ENCODE results near the gene OTUB1.

Gene OTUB1

DNA sequence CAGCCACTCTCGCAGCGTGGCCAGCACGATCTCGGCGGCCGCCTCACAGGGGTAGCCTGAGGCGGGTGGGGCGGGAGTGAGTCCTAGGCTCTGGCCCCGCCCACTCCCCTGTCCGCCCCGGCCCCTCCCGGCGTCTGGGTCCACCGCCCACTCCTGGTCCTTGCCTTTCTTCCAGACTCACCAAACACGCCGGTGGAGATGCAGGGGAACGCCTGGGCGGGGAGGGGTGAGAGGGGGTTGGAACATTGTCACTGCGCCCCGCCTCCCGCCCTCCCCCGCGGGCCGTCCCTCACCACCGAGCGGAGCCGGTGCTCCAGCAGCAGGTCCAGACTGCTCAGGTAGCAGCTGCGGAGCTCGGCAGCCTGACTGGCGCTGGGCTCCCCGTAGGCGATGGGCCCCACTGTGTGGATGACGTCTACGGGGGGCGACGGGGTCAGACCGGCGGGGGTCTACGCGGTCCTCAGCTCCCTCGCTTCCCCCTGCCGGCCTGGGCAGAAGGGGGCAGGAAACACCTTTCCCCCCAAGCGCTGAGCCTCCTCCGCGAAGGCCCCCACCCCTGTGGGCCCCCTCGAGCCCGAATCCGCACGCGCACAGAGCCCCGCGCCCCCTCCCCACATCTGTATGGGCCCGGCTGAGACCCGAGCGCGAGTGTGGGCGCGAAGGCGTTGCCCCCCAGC is 13.2 kb downstream of the OTUB1 start:
- TF ChIP-seq, protein P1, sequence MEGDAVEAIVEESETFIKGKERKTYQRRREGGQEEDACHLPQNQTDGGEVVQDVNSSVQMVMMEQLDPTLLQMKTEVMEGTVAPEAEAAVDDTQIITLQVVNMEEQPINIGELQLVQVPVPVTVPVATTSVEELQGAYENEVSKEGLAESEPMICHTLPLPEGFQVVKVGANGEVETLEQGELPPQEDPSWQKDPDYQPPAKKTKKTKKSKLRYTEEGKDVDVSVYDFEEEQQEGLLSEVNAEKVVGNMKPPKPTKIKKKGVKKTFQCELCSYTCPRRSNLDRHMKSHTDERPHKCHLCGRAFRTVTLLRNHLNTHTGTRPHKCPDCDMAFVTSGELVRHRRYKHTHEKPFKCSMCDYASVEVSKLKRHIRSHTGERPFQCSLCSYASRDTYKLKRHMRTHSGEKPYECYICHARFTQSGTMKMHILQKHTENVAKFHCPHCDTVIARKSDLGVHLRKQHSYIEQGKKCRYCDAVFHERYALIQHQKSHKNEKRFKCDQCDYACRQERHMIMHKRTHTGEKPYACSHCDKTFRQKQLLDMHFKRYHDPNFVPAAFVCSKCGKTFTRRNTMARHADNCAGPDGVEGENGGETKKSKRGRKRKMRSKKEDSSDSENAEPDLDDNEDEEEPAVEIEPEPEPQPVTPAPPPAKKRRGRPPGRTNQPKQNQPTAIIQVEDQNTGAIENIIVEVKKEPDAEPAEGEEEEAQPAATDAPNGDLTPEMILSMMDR (IDR thresholded peaks at IDR 0.05; ENCODE audit: control insufficient read depth, extremely low read depth, insufficient read depth), result no peak
- no peak overlapping the region for H3K4me3 ChIP-seq (ENCODE audit: low read depth, low read length)
- no peak for DNase-seq (ENCODE audit: low read depth)

DNA sequence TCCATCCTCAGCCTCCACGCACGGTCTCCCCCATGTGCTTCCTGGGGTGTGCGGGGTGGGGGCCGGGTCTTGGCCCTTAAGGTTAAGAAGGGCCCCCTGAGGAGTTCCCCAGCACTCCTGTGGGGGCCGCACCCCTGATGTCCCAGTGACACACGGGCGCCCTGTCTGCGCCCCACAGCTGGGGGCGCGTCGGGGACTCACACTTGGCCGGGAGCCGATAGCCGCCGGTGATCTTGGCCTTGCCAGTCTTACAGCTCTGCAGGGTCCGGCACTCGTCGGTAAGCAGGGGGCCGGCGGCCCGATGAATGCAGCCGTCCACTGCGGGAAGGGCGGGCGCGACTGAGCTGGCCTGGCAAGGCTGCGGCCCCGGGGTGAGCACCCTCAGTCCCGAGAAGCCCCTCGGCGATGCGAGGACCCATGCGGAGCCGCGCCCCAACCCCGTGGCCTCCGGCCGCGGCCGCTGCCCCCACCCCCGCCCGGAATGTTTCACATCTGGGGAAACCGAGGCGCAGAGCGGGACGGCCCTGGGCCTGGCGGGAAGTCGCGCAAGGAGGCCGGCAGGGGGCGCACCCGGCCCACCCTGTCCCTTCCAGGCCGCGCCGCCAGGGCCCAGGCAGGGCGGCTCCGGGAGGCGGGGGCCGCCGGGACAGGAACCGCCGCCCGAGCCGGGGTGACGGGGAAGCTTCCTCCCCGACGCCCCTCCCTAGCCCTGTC is 13.9 kb downstream of the OTUB1 start:
- TF ChIP-seq, protein P1 (IDR thresholded peaks at IDR 0.05; ENCODE audit: control insufficient read depth, extremely low read depth, insufficient read depth), result no peak
- no peak for DNase-seq (ENCODE audit: low read depth)
- H3K4me3 ChIP-seq (ENCODE audit: low read depth, low read length), result no peak overlapping the region

DNA sequence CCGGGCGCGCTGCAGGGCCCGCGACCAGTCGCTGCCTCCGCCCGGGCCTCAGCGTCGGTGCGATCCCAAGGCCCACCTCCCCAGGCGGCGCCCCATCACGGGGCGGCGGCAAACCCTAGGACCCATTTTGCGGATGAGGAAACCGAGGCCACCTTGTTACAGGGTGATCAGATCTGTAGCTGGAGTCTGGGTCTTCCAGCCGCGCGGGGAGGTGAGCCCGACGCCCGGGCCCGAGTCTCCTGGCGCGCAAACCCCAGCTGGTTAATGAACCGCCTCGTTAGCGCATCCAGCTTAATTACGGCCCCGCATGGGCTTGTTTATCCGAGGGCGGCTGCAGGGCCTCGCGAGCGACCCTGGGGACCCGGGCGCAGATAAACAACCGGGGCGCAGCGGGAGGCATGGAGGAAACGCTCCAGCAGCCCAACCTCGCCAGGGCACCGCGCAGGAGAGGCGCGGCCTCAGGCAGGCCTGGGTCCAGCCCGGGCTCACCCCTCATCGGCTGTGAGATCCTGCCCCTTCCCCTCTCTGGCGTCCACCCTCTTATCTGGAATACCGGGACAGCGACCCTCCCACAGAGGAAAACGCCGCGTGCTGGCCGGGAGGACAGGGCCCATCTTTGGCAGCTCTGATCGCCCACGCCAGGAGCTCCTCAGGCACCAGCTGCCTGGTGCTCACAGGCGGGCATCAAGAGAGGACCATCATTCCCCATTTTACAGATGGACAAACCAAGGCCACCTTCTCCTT is 14.7 kb downstream of the OTUB1 start:
- no peak overlapping the region for H3K4me3 ChIP-seq (ENCODE audit: low read depth, low read length)
- TF ChIP-seq, protein P1 (IDR thresholded peaks at IDR 0.05; ENCODE audit: control insufficient read depth, extremely low read depth, insufficient read depth), result no peak

DNA sequence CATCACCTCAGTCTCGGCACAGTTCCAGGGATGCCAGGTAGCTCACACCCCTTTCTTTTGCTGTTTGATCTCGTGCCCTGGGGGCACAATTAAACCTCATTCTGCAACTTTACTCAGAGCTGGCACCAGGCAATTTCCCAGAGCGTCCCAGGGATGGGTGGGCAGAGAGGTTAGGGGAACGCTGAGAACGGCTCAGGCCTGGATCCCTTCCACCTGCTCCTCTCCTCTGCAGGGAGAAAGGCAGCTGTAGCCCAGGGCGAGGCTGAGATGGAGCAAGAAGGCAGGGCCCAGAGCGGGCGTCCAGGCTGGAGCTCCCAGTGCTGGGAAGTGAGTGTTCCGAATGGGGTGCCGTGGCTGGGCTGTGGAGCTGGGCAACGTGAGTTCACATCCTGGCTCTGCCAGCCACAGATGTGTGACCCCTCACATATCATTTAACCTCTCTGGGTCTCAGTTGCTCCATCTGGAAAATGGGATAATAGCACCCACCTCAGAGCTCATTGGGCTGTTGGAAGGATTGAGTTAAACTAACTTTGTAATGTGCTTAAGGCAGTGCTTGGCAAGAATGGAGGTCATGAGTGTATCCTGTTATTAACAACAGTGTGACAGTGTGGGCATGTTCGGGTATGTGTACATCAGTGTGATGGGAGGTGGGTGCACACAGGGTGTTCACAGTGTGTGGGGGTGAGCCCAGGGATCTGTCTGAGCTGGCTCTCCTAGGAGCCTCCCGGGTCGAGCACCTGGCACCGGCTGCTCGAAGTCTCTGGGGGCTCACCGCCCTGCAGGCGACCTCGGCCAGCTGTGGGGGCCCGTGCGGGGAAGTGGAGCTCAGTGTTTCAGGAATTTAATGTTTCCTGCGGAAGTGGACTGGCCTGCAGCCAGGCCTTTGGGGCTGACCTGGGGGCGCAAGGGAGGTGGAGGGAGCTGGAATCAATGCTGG is 15.5 kb downstream of the OTUB1 start:
- H3K4me3 ChIP-seq (ENCODE audit: low read depth, low read length), result no peak overlapping the region
- TF ChIP-seq, protein P1 (IDR thresholded peaks at IDR 0.05; ENCODE audit: control insufficient read depth, extremely low read depth, insufficient read depth), result no peak
- DNase-seq (ENCODE audit: low read depth), result no peak

More for the DNA sequence above, 14.7 kb downstream of the OTUB1 start:
- no peak for DNase-seq (ENCODE audit: low read depth)

DNA sequence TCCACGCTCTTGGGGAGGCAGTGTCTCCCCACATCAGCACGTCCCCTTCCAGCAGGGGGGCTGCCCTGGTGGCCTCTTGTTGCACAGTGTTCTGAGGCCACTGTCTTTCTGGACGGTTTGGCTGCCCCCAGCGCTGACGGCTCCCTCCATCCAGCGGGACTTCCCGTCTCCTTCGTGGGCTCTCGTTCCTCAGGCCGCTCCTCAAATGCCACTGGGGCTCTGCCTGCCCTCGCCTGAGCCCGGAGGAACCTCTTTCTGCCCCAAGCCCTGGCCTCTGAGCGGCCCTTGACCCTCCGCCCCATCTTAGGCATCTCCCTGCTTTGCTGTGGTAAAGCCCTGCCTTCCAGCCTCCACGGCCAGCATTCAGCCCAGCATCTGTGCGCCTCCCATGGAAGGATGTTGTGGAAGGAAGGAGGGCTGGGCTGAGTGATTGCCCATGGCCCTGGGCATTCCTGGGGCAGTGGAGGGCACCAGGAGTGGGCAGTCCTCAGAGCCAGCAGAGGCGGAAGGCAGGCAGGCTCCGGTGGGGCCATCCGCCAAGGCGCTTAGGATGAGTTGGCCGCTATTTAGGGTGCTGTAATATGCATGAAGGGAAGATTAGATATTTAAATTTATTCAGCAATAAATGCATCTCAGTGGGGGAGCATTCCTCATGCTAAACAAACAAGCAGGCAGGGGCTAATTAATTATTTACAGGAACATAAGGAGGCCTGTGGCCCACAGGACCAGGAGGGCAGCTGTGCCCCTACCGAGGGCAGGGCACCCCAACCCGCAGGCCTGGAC is 17.8 kb downstream of the OTUB1 start:
- H3K4me3 ChIP-seq (ENCODE audit: low read depth, low read length), result no peak overlapping the region
- no peak for DNase-seq (ENCODE audit: low read depth)
- TF ChIP-seq, protein P1 (IDR thresholded peaks at IDR 0.05; ENCODE audit: control insufficient read depth, extremely low read depth, insufficient read depth), result no peak

Data from LNCaP clone FGC (cell line).